NT2/D1 (cell line): Measurements from ENCODE around the gene CPD.

Source experiments
- SUZ12 ChIP-seq: IDR thresholded peaks from 2 replicates; pipeline ENCODE4 v1.6.1; 2011; ENCODE audit not compliant: insufficient read length, insufficient read depth; ENCODE audit errors: extremely low read depth
- YY1 ChIP-seq: IDR thresholded peaks from 2 replicates; pipeline ENCODE4 v1.6.1; 2011; ENCODE audit not compliant: insufficient read length, insufficient read depth
- ZNF274 ChIP-seq: IDR thresholded peaks from 2 replicates; pipeline ENCODE4 v1.6.1; 2011; ENCODE audit warnings: mild to moderate bottlenecking, low read depth, low read length

DNA sequence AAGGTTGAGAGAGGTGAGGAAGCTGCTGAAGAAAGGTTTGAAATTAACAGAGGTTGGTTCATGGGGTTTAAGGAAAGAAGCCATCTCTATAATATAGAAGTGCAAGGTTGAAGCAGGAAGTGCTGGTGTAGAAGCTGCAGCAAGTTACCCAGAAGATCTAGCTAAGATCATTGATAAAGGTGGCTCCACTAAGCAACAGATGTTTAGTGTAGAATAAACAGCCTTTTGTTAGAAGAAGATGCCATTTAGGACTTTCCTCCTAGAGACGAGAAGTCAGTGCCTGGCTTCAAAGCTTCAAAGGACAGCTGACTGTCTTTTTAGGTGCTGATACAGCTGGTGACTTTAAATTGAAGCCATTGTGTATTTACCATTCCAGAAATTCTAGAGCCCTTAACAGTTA is 127.8 kb downstream of the CPD start:
- TF ChIP-seq YY1, result no peak
- TF ChIP-seq ZNF274, result no peak
- no peak for TF ChIP-seq SUZ12
